ENCODE measurements around the gene LGALSL. TPM values are rescaled to one million over a fixed set of nuclear protein-coding genes. Genes with fewer than 3 reads are reported as not detected.

LGALSL gene
- total RNA-seq, 1 experiment from 2014 or later, result 23.8 TPM

DNA sequence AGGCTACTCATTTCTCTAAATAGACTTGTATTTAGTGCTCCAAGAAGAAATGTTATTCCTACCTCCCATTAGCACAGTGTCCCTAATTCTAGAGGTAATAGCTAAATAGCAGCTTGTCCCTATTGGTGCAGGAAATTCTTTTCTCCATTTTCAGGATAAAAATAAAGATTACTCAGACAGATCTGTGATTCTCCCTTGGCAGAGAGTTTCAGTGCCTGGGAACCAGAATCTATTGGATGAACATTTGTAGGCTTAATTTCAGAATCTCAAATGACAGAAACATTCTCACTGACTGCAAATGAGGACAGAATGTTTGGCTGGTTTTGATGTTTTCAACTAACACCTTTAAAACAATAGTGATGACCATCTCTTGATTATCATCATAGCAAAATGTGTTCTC, 33.3 kb upstream of the LGALSL start:
- H3K23ac ChIP-seq (ENCODE audit: insufficient read length, low read depth, low read length), result no peak overlapping the region
- H3K4me1 Mint-ChIP-seq, result peaks cover 9 to 16% of the 10 kb centered on the region in 2 experiments
- H3K14ac ChIP-seq (ENCODE audit: insufficient read depth, low read length), result no peak overlapping the region
- no peak overlapping the region for H2AK5ac ChIP-seq (ENCODE audit: insufficient read length, low read length)
- H4K5ac ChIP-seq (ENCODE audit: insufficient read length, low read depth, low read length), result no peak overlapping the region
- no peak overlapping the region for H2BK15ac ChIP-seq (ENCODE audit: low read depth, low read length)
- H3K4ac ChIP-seq (ENCODE audit: low read depth, low read length), result no peak overlapping the region
- no peak overlapping the region for H3K56ac ChIP-seq (ENCODE audit: insufficient read length, low read depth, low read length)
- DNase-seq, result no peak
- H3K79me1 ChIP-seq (ENCODE audit: insufficient read depth, low read depth, low read length, poor library complexity, severe bottlenecking), result no peaks in the 10 kb centered on the region
- H2BK12ac ChIP-seq (ENCODE audit: insufficient read length, low read depth, low read length), result no peak overlapping the region
- no peak overlapping the region for H3K27ac ChIP-seq (ENCODE audit: insufficient read length, low read depth, low read length)
- H4K20me1 ChIP-seq (ENCODE audit: control insufficient read depth, insufficient read depth, insufficient read length), result no peaks in the 10 kb centered on the region
- no peak overlapping the region for H2BK120ac ChIP-seq (ENCODE audit: low read depth, low read length, poor library complexity, severe bottlenecking)
- H3K79me2 ChIP-seq (ENCODE audit: insufficient read depth, low read length), result no peaks in the 10 kb centered on the region
- no peak overlapping the region for H4K91ac ChIP-seq (ENCODE audit: insufficient read length, low read depth, low read length)
- no peaks in the 10 kb centered on the region for H3K9me3 Mint-ChIP-seq
- H2BK20ac ChIP-seq (ENCODE audit: low read depth, low read length, poor library complexity, severe bottlenecking), result no peak overlapping the region
- H3K27ac Mint-ChIP-seq, result no peak overlapping the region
- H3K27me3 Mint-ChIP-seq (ENCODE audit: low read depth), result peaks cover 1% of the 10 kb centered on the region; the same call in 1 of the 2 replicates
- H3K4me2 ChIP-seq (ENCODE audit: insufficient read depth, insufficient read length, low read length), result no peak overlapping the region
- H2AFZ ChIP-seq (ENCODE audit: low read length), result no peak overlapping the region
- no peak overlapping the region for H2BK5ac ChIP-seq (ENCODE audit: insufficient read length, low read length)
- H3T11ph ChIP-seq (ENCODE audit: low read length), result no peak overlapping the region
- no peak overlapping the region for H4K8ac ChIP-seq (replicated peaks; ENCODE audit: insufficient read length, low read depth, low read length)
- no peaks in the 10 kb centered on the region for H3K27me3 ChIP-seq (ENCODE audit: insufficient read depth, low read length)
- no peaks in the 10 kb centered on the region for H3K9me3 ChIP-seq (ENCODE audit: control insufficient read depth, low read depth, low read length)
- no peaks in the 10 kb centered on the region for H3K23me2 ChIP-seq (ENCODE audit: insufficient read length, low read depth, low read length, poor library complexity, severe bottlenecking)
- TF ChIP-seq, protein P1, sequence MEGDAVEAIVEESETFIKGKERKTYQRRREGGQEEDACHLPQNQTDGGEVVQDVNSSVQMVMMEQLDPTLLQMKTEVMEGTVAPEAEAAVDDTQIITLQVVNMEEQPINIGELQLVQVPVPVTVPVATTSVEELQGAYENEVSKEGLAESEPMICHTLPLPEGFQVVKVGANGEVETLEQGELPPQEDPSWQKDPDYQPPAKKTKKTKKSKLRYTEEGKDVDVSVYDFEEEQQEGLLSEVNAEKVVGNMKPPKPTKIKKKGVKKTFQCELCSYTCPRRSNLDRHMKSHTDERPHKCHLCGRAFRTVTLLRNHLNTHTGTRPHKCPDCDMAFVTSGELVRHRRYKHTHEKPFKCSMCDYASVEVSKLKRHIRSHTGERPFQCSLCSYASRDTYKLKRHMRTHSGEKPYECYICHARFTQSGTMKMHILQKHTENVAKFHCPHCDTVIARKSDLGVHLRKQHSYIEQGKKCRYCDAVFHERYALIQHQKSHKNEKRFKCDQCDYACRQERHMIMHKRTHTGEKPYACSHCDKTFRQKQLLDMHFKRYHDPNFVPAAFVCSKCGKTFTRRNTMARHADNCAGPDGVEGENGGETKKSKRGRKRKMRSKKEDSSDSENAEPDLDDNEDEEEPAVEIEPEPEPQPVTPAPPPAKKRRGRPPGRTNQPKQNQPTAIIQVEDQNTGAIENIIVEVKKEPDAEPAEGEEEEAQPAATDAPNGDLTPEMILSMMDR (conservative IDR thresholded peaks at IDR 0.05), result no peak
- H3K4me3 Mint-ChIP-seq, result no peak overlapping the region
- no peak overlapping the region for H3K9ac ChIP-seq (ENCODE audit: extremely low read depth, insufficient read length, low read length)
- H3K4me1 ChIP-seq (ENCODE audit: insufficient read depth, low read length), result no peaks in the 10 kb centered on the region
- no peak overlapping the region for H3K18ac ChIP-seq (ENCODE audit: insufficient read length, low read depth, low read length)
- H3K36me3 Mint-ChIP-seq (ENCODE audit: insufficient read depth in 1 of 3, low read depth in 3 of 3), result no peaks in the 10 kb centered on the region; a peak in 1 of 7 replicates

Data from H9 (cell line).